ENCODE measurements around the gene SMPD1. TPM values are rescaled to one million over a fixed set of nuclear protein-coding genes. Genes with fewer than 3 reads are reported as not detected.

The SMPD1 gene
- total RNA-seq (10 to 100 TPM; 25.3 to 32.9 TPM), total RNA-seq (21.4 to 25.0 reads per million in 2 donors)

DNA sequence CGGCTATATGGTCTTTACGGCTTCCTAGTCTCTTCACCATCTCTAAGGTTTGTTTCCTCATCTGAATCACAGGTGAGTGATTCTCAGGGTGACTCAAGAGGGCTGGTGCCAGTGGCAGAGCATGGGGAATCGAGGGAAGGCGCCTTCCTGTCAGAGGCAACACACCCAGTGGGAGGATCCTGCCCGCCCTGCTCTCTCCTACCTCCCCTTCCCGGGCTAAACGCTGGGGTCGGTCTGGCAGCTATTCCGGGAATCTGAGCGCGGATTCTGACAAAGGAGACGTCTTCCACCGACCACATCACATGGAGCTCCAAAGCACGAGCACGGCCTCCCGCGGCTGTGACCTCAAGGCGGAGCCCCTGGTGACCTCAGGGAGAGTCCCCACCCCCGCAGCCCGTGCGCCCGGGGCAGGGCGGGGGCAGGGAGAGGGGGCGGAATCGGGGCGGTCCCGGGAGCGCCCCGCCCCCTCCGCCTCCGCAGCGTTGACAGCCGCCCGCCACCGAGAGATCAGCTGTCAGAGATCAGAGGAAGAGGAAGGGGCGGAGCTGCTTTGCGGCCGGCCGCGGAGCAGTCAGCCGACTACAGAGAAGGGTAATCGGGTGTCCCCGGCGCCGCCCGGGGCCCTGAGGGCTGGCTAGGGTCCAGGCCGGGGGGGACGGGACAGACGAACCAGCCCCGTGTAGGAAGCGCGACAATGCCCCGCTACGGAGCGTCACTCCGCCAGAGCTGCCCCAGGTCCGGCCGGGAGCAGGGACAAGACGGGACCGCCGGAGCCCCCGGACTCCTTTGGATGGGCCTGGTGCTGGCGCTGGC is at the start of gene SMPD1:
SMPD1 (plus strand) TSS at position 570 of the 813 bp plus-strand sequence; CDS start at position 695, 125 bp downstream.
- Mint-ChIP-seq H3K4me3 (peak within 1 kb of the TSS; percentile 94), H3K4me1 (peaks cover 34% of the 10 kb centered on the region), H3K27me3 (no peaks in the 10 kb centered on the region), H3K27ac (peak within 1 kb of the TSS; percentile 96), H3K36me3 (ENCODE audit: low read depth) (no peaks in the 10 kb centered on the region)
- H3K9me3 ChIP-seq (ENCODE audit: control insufficient read depth, low read length, poor library complexity, severe bottlenecking): no peaks in the 10 kb centered on the region
- ATAC-seq (peak; percentile 93), DNase-seq (peak; percentile 87 to 95 (median 94))

- H3K9me3 ChIP-seq (ENCODE audit: control insufficient read depth, low read length, poor library complexity, severe bottlenecking): no peaks in the 10 kb centered on the region
Measured at GRCh38 chr11:6345366-6345765, 44.9 kb upstream of the SMPD1 start.

DNA sequence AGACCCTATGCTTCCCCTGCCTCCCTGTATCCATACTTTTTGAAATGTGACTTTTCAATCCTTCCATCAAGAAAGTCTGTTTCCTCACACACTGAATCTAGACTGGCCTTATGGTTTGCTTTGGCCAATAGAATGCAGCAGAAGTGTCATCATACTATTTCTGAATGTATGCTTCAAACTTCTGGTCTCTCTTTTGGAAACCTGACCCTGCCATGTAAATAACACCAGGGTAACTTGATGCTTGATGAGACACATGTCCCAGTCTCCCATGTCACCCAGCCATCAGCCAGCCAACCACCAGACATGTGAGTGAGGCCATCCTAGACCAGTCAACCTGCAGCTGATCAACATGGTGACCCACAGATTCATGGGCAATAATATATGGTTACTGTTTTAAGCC is 40.2 kb upstream of the SMPD1 start:
- no peak for ATAC-seq
- H3K4me3 Mint-ChIP-seq: no peak overlapping the region
- no peak overlapping the region for H3K27ac Mint-ChIP-seq

More at GRCh38 chr11:6345366-6345765, 44.9 kb upstream of the SMPD1 start:
- no peak for ATAC-seq
- peaks cover 2% of the 10 kb centered on the region for H3K36me3 Mint-ChIP-seq (ENCODE audit: low read depth)
- DNase-seq: no peak
- peaks cover 32% of the 10 kb centered on the region for H3K27me3 Mint-ChIP-seq
- no peak overlapping the region for H3K27ac Mint-ChIP-seq
- H3K4me3 Mint-ChIP-seq: no peak overlapping the region
- peaks cover 3% of the 10 kb centered on the region for H3K4me1 Mint-ChIP-seq

DNA sequence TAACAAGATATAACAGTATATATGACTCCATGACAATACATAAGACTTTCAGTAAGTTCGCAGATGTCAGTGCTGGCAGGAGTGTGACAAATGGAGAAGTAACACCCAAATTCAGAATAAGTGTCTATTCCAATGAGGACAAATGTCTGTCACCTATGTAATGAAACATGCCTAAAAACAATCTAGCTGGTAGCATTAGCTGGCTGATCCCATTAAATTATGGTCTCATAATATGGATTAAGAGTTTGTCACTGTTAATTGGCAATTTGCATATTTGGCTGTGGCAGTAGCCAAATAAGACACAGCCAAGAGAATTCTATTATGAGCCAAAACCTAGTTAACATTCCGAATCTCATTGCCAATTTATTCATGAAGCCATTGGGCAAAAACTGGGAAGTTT is 39.8 kb upstream of the SMPD1 start:
- Mint-ChIP-seq H3K27me3 (peaks cover 18% of the 10 kb centered on the region), H3K4me1 (peaks cover 8% of the 10 kb centered on the region), H3K36me3 (ENCODE audit: low read depth) (no peaks in the 10 kb centered on the region), H3K4me3 (no peak overlapping the region), H3K27ac (no peak overlapping the region)
- no peaks in the 10 kb centered on the region for H3K9me3 ChIP-seq (ENCODE audit: control insufficient read depth, low read length, poor library complexity, severe bottlenecking)
- DNase-seq (no peak), ATAC-seq (no peak)

More for the DNA sequence above, 40.2 kb upstream of the SMPD1 start:
- H3K27me3 Mint-ChIP-seq: peaks cover 23% of the 10 kb centered on the region
- no peak for DNase-seq
- no peaks in the 10 kb centered on the region for H3K9me3 ChIP-seq (ENCODE audit: control insufficient read depth, low read length, poor library complexity, severe bottlenecking)
- peaks cover 2% of the 10 kb centered on the region for H3K36me3 Mint-ChIP-seq (ENCODE audit: low read depth)
- H3K4me1 Mint-ChIP-seq: peaks cover 11% of the 10 kb centered on the region

GRCh38 chr11:6351782-6352382 is 38.4 kb upstream of the SMPD1 start:
- no peak overlapping the region for H3K4me3 Mint-ChIP-seq
- no peaks in the 10 kb centered on the region for H3K9me3 ChIP-seq (ENCODE audit: control insufficient read depth, low read length, poor library complexity, severe bottlenecking)
- H3K27ac Mint-ChIP-seq: no peak overlapping the region
- H3K27me3 Mint-ChIP-seq: peaks cover 12% of the 10 kb centered on the region
- H3K4me1 Mint-ChIP-seq: peaks cover 8% of the 10 kb centered on the region
- DNase-seq: no peak
- H3K36me3 Mint-ChIP-seq (ENCODE audit: low read depth): no peaks in the 10 kb centered on the region
- ATAC-seq: peak; percentile 41

GRCh38 chr11:6353367-6353987 is 36.8 kb upstream of the SMPD1 start:
- Mint-ChIP-seq H3K27me3 (peaks cover 6% of the 10 kb centered on the region), H3K36me3 (ENCODE audit: low read depth) (no peaks in the 10 kb centered on the region), H3K4me1 (peaks cover 12% of the 10 kb centered on the region), H3K27ac (peak overlapping the region; percentile 68), H3K4me3 (no peak overlapping the region)
- H3K9me3 ChIP-seq (ENCODE audit: control insufficient read depth, low read length, poor library complexity, severe bottlenecking): no peaks in the 10 kb centered on the region
- DNase-seq (peak; percentile 16 to 44 (median 16)), ATAC-seq (peak; percentile 76)

GRCh38 chr11:6354651-6355485 is 35.4 kb upstream of the SMPD1 start:
- H3K27me3 Mint-ChIP-seq: peaks cover 6% of the 10 kb centered on the region
- no peak overlapping the region for H3K27ac Mint-ChIP-seq
- H3K36me3 Mint-ChIP-seq (ENCODE audit: low read depth): no peaks in the 10 kb centered on the region
- no peak for ATAC-seq
- peaks cover 12% of the 10 kb centered on the region for H3K4me1 Mint-ChIP-seq
- no peak overlapping the region for H3K4me3 Mint-ChIP-seq
- no peak for DNase-seq
- H3K9me3 ChIP-seq (ENCODE audit: control insufficient read depth, low read length, poor library complexity, severe bottlenecking): no peaks in the 10 kb centered on the region

DNA sequence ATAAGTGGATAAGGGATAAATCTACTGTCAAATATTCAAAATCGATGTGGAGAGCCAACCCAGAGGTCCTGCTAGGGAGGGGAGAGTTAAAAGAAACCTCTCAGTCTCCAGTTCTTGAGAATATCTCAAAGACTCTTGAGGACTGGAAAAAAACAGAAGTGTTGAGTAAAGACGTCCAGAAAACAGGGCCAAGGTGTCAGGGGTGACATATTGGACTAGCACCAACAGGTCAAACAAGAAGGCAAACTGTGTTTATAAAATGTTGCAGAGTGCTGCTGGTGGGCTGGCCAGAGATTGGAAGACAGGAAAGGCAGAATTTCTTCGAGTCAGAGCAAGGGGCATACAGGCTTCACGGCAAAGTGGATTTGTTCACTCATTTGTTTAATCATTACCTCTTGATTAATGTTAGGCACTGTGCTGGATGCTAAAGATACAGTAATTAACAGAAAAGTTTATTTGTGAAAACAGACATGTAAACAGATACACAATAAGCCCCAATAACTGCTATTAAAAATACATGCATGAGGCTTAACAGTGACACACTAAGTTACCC is 33.7 kb upstream of the SMPD1 start:
- H3K4me3 Mint-ChIP-seq: no peak overlapping the region
- no peak for ATAC-seq
- H3K9me3 ChIP-seq (ENCODE audit: control insufficient read depth, low read length, poor library complexity, severe bottlenecking): no peaks in the 10 kb centered on the region
- H3K27ac Mint-ChIP-seq: no peak overlapping the region
- H3K27me3 Mint-ChIP-seq: peaks cover 6% of the 10 kb centered on the region
- H3K4me1 Mint-ChIP-seq: peaks cover 13% of the 10 kb centered on the region
- H3K36me3 Mint-ChIP-seq (ENCODE audit: low read depth): no peaks in the 10 kb centered on the region
- DNase-seq: no peak

DNA sequence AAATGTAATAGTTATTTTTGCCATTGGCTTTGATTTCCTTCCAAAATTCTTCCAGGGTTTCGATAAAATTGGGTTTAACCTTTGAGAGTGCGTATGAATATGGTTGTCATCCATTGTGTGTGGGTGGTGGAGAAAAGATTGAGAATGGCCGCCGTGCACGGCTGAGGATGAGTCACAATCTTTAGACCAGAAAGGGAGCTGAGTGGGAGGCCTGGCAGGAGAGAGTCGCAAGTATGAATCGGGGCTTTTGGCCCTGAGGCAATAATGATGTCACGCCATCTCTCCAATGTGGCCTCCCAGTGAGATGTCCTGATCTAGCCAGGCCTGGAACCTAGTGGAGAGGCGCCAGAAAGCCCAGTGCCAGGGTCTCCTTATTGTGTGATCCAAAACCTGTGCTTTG is 33.1 kb upstream of the SMPD1 start:
- H3K9me3 ChIP-seq (ENCODE audit: control insufficient read depth, low read length, poor library complexity, severe bottlenecking): no peaks in the 10 kb centered on the region
- Mint-ChIP-seq H3K27me3 (peaks cover 6% of the 10 kb centered on the region), H3K4me3 (no peak overlapping the region), H3K4me1 (peaks cover 10% of the 10 kb centered on the region), H3K36me3 (ENCODE audit: low read depth) (no peaks in the 10 kb centered on the region), H3K27ac (no peak overlapping the region)
- DNase-seq (no peak), ATAC-seq (no peak)

- DNase-seq: no peak
- Mint-ChIP-seq H3K36me3 (ENCODE audit: low read depth) (no peaks in the 10 kb centered on the region), H3K27ac (no peak overlapping the region), H3K27me3 (no peaks in the 10 kb centered on the region), H3K4me3 (no peak overlapping the region), H3K4me1 (peaks cover 9% of the 10 kb centered on the region)
- ATAC-seq: no peak
- no peaks in the 10 kb centered on the region for H3K9me3 ChIP-seq (ENCODE audit: control insufficient read depth, low read length, poor library complexity, severe bottlenecking)
Measured at GRCh38 chr11:6360183-6360582, 30.1 kb upstream of the SMPD1 start.

DNA sequence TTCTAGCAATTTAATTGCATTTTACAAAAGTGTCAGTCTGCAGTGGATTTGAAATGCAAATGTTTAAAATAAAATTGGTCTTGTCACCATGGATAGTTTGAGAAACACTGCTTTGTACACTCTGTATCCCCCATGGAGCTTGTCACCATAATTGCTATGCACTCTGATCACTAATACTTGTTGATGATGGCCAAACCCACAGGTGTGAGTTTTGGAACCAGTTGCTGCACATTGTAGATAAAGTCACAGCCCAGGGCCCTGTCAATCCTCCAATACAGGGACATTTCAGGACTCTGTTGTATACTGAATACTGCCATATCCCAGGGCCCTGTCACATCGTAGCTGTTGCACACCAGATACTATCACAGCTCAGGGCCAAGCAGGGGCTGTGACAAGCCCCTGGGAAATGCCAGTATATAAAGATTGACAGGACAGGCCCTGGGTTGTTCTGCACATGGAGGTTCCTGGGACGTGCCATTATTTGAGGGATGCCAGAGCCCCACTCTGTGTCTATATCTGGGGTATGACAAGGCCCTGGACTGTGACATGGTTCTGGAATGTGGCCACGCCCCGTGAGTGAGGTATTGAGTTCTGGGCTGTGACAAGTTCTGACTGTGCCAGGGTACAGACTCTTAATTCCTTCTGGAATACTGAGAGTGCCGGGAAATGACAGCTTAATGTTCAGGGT is 27.9 kb upstream of the SMPD1 start:
- Mint-ChIP-seq H3K27me3 (no peaks in the 10 kb centered on the region), H3K4me1 (peaks cover 6% of the 10 kb centered on the region), H3K27ac (no peak overlapping the region), H3K4me3 (no peak overlapping the region), H3K36me3 (ENCODE audit: low read depth) (no peaks in the 10 kb centered on the region)
- DNase-seq (no peak), ATAC-seq (no peak)
- H3K9me3 ChIP-seq (ENCODE audit: control insufficient read depth, low read length, poor library complexity, severe bottlenecking): no peaks in the 10 kb centered on the region
